ENCODE results near the gene C10orf105.
A peak's percentile ranks its signal among the peaks of the same experiment; 100 is the strongest.

The C10orf105 gene

DNA sequence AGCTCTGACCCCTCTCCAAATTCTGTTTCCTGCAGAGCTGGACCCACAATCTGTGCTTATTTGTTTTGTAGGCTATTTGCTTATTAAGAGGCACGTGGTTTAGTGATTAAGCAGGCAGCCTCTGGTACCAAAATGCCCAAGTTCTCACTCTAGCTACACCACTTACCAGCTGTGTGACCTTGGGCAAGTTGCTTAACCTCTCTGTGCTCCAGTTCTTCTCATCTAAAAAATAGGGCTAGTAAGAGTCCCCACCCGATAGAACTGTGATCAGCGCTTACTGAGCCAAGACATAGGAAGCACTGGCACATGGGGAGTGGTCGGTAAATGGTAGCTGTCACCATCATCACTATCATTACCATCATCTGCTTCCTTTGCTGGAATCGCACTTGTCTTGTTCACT lies 20.8 kb downstream of the C10orf105 start:
- no peak for FAIRE-seq
- DNase-seq (ENCODE audit: low spot score) = no peak

DNA sequence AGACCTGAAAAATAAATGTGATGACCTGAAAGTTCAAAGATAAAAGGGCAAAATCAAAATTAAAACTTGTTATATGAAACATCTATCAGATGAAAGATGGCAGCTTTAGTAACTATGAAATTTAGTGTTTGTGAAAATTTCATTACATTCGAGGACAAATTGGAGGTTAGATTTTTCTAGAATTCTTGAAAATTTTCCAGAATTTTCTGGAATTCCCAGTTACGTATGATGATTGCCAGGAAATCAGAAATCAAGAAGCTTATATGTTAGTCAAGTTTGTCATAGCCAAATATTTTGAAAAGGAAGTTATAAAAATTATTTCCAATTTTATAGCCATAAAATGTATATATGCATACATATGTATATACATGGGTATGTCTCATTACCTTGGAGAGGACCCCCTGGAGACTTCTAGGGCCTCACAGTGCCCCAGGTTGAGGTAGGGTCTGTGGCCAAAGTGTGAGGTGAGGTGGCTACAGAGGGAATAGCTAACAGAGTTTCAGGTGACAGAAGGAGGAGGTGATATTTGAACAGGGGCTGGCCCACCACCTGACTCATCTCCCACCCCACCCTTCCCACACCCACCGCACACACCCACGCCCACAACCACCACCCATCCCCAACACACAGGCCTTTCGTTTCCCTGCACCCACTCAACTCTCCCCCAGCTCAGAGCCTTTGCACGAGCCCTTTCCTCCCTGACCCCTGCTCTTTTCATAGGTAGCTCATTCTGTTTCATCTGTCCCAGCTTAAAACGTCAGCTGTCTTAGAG lies 21.5 kb downstream of the C10orf105 start:
- DNase-seq (ENCODE audit: low spot score) = no peak
- no peak for FAIRE-seq

DNA sequence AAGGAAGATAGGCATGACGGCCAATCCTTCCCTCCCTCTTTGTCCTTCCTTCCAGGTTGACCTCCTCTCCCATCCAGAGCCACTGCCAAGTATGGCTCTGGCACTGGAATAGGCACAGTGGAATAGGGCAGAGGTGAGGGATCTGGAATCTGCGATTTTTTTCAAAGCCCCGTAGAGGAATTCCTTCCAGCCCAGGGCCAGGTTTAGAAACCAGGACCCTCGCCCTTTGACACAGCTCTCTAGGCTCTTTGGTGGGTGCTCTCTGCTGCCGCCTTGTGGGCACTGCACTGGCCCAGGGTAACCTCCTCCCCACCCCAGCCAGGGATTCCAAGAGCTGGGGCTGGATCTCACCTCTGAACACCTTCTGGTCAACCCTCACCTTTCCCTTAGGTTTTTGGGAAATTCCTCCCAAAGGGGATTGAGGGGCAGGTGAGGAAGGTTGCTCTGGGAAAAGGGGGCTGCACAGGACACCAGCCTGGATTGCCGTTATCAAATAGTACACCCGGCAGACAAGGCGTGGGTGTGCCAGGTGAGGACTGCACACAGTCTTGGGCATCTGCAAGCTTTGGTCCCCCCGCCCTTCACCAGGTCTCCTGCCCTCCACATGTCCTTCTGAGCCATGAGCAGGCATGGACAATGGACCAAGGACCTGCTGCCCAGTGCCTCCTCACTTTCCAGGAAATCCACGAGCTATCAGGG lies 22.8 kb downstream of the C10orf105 start:
- FAIRE-seq (no peak), DNase-seq (ENCODE audit: low spot score) (peak; percentile 16)

DNA sequence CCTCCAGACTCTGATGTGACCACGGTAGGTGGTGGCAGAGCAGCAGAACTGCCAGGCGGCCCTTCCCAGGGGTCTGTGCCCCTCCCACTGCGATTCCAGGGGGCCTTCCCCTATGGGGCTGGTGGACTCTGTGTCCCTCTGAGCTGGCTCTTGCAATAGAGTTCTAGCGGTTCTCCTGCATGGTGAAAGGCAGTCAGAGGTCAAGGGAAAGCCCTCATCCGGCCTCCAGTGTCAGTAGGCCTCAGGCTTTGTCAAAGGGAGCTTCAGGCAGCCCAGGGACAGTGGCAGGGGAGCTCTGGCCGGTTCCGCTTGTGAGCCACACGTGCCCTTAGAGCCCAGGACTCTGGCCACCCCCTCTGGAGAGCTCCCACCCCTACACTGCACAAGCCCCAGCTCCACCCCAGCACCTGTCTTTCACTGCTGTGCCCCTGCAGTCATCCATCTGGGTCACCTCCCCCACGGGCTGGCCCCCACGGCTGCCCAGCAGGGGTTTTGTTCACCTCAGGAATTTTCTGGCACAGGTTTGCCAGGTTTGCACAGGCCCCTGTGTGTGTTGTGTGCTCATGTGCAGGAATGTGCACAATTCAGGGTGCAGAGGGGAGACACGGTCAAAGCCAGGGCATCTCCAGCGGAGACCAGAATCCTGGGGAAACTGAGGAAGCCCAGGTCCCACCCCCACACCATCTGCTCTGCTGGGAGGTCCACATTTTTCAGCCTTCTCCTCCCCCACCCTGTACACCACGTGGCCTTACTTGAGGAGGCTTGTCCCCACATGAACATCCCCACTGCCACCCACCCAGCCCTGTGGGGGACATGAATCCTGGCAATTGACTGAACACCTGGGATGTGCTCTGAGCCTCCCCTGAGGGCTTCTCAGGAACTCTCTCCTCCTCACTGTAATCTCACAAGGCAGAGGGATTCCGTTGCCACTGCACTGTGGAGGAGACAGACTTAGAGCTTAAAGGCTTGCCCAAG lies 23.8 kb downstream of the C10orf105 start:
- no peak for FAIRE-seq

DNA sequence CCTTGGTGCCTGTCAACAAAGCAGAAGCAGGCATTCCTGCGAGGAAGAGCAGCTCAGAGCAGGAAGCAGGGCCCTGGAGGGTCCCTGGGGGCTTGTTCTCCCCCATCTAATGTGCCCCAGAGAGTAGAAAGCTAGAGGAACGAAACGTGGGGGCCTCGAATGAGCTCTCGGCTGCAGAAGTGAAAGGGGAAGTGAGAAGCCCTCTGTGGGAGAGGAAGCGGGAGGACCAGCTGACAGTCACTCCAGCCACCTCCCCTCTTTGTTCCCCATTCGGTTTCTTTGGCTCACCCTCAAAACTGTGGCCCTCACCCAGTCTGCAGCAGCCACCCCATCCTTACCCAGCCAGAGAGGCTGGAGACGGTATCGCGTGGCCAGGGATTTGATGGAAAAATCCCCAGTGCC lies 25.0 kb downstream of the C10orf105 start:
- no peak for DNase-seq (ENCODE audit: low spot score)
- no peak for FAIRE-seq

More for the DNA sequence above, 23.8 kb downstream of the C10orf105 start:
- no peak for DNase-seq (ENCODE audit: low spot score)

DNA sequence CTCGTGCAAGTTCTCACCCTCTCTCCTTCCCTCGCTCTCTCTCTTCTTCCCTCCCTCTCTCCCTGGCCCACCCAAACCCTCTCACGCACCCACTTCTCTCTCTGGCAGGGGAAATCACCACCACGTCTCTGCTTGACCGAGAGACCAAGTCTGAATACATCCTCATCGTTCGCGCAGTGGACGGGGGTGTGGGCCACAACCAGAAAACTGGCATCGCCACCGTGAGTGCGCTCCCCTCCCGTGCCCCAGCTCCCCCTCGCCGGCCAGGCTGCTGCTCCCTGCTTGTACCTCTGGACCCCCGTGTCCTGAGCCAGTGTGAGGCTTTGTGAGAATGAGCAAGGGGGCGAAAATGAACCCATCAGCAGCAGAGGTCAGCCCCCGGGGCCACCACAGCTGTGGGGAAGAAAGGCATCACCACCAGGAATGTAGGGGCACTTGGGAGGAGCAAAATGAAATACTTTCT lies 25.5 kb downstream of the C10orf105 start:
- no peak for FAIRE-seq
- no peak for DNase-seq (ENCODE audit: low spot score)

DNA sequence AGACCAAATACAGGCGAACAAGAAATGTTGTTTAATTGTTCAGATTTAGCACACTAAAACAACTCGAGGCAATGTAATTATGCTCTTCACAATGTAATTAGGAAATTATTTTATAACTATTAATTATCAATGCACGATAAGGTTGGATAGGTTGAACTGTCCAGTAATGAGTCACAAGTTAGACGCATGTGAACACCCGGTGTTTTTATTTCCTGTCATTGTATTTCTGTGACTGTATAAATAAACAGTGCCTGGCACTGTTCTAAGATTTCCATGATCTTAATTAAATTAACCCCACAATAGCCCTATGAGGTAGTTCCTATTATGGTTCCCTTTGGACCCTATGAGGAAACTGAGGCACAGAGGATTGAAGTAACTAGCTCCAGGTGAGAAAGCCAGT lies 26.2 kb downstream of the C10orf105 start:
- no peak for FAIRE-seq
- no peak for DNase-seq (ENCODE audit: low spot score)

DNA sequence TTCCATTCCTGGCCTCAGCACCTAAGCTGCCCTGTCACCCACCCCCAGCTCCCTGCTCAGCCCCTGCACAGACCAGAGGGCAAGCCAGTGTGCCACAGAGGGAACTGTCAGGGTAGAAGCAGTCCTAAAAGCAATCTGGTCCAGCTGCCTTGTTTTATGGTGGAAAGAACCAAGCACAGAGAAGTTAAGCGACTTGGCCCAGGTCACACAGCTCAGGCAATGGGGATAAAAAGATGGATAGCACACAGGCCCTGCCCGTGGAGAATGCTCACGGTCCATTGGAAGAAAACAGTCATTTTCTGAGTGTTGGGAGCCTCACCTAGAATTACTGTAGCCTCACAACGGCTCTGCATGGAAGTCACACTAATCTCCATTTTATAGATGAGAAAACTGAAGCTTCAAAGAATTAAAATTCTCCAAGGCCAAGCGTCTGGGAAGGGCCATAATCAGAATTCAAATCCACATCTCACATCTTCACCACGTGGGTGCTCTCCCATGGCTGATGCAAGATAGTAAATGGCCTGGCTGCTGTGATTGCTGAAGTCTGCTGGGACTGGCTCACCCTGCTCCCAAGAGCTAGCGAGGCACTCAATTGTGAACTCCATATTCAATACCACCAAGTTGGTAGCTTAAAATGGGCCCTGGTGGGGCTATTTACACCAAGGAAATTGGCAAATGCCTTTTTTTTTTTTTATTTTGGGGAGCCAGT lies 26.8 kb downstream of the C10orf105 start:
- FAIRE-seq = no peak
- DNase-seq (ENCODE audit: low spot score) = no peak

DNA sequence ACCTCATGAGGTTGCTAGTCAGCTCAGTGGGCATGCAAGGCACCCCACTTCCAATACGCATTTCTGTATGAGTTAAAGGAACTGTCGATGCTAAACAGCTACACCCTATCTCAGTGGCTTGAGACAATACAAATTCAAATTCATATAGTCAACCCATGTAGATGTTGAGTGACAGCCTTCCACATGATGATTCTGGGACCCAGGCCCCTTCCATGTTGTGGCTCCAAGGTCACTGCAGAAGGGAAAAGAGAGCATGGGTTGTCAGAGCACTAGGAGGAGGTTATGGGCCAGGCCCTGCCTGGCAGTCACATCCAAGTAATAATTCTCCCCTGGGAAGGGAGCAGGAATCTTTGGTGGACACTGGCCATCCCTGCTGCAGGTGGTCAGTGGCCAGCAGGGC lies 28.2 kb downstream of the C10orf105 start:
- DNase-seq (ENCODE audit: low spot score) (no peak), FAIRE-seq (no peak)

DNA sequence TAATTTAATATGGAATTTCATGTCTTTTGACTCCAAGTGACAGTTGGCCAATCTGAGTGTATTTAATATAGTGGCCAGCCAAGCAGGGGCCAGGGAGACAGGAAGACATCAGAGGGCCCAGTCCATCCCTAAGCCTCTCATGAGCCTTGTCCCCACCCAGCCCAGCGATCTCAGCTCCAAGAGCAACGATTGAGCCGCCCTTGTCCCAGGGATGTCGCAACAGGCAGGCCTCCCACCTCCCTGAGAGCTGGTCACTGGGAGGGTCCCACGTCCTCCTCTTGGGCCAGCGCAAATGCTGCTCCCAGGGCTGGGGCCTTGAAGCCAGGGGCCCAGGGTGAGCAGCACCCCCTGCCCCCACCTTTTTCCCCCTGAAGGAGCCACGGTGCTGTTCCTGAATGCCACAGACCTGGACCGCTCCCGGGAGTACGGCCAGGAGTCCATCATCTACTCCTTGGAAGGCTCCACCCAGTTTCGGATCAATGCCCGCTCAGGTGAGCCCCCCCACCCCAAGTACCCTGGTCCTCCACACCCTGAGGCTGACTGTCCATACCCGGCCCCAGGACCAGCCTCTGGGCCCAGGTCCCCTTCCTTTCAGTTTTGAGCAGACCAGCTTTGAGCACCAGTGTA lies 29.4 kb downstream of the C10orf105 start:
- DNase-seq (ENCODE audit: low spot score) (no peak), FAIRE-seq (no peak)

DNA sequence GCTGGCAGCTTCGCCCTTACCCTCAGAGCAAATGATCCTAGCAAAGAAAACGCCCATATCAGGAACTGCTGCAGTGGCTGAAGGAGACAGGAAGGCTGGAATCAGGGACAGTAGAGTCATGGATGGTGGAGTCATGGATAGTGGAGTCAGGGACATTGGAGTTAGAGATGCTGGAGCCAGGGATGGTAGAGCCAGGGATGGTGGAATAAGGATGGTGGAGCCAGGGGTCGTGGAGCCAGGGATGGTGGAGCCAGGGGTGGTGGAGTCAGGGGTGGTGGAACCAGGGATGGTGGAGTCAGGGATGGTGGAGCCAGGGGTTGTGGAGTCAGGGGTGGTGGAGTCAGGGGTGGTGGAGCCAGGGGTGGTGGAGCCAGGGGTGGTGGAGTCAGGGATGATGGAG lies 31.3 kb downstream of the C10orf105 start:
- no peak for DNase-seq (ENCODE audit: low spot score)
- FAIRE-seq = no peak

DNA sequence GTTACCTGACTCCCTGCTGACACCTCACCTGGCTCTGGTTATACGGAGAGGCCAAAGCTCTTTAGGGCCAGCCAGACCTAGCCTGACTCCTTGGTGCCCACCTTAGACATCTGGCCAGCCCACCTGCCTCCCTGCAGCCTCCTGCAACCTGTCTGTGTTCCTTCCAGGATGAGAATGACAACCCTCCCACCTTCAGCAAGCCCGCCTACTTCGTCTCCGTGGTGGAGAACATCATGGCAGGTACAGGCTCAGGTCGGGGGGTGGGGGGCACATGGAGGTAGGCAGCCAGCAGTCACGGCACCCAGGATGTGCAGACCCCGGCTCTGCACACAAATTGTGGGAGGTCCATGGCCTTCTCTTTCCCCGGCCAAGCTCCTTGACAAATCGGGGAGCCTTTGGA lies 32.1 kb downstream of the C10orf105 start:
- FAIRE-seq = no peak
- no peak for DNase-seq (ENCODE audit: low spot score)

DNA sequence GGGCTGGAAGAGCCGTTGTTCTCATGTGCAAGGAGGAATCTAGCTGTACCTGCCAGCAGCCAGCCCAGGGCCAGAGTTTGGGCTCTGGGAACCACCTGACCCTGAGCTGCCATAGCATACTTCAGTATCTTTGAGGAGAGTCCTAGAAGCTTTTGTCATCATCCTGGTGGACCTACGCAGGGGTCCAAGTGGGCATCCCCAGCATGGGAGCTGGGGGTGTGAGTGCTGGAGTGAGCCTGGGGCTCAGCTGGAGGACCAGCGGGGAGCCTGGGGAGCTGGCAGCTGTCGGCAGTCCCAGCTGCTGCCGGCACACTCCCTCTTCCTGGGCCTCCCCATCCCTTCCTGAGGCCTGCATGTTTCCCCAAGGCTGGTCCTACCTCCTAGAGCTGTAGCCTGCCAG lies 32.5 kb downstream of the C10orf105 start:
- FAIRE-seq = no peak

DNA sequence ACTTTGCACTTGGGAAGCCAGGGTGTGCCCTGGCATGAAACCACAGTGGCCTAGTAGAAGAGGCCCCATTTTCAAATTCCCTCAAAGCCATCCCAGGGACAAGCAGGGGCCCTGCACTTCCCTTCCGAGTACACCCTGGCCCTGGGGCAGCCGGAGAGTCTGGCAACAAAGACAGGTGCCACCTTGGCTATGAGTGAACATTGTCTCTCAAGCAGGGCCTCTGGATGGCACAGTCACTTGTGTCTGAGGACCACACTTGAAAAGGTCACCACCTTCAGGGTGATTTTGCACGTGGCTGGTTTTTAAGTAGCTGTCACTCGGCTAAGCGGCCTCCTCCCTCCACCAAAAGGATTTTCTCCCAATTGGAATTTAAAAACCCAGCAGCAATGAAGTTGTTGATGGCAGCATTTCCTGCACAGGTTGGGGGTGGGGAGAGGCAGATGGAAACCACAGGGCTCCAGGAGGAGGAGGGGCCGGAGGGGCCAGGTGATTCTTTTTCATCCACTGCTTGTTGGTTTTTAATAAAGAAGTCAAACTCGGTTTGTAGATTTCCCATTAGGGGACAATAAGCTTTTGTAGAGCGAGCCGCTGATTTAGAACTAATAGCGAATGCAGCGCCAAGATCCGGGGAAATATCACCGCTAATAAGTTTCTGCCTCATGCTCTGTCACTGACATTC lies 33.9 kb downstream of the C10orf105 start:
- no peak for DNase-seq (ENCODE audit: low spot score)
- FAIRE-seq = no peak

More for the DNA sequence above, 32.5 kb downstream of the C10orf105 start:
- no peak for DNase-seq (ENCODE audit: low spot score)

DNA sequence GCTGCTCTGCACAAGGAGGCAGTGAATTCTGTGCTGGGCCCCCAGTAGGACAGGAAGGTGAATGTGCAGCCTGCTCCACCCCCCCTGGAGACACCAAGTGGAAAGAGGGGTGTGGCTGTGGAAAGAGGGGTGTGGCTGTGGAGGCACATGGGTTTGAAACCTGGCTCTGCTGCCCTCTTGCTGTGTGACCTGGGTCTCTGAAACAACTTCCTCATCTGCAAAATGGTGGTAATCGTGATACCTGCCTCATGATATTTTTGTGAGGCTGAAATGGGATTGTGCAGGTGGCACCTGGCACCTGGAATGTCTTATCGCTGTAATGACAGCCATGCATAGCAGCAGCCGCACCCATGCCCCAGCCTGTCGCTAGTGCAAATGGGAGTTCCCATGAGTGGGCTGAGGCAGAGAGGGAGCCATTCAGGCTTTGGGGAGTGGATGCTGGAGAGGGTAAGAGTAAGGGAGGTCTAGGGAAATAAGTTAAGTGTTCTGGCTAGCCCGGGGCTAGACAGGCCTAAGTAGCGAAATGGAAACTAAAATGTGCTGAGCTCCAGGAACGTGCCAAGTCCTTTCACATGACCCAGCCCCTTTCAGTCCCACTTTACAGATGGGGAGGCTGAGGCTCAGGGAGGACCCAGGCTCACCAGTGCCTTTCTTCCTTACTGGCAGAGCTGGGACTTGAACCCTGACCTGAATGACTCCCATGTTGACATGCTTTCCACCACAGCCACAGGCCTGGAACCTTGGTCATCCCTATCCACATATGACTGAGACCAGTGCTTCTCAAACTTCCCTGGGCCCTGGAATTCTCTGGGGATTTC lies 35.0 kb downstream of the C10orf105 start:
- FAIRE-seq (no peak), DNase-seq (ENCODE audit: low spot score) (no peak)

DNA sequence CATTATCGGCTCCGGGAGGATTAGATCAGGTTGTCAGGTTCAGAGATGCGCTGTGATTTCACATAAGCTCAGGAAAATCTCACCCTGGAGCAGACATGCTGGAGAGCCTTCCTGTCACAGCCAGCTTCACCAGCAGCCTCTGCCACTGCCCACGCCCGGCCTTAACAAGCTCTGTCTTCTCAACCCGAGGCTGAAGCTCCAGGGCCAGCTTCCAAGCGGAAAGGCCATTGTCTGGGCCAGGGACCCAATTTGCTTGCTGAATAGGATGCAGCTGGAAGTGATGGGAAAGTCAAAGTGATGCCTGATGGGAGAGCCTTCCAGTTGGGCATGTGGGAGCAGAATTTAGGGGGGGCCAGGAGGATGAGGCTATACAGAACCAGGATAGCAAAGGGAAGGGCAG lies 36.3 kb downstream of the C10orf105 start:
- DNase-seq (ENCODE audit: low spot score) (no peak), FAIRE-seq (no peak)

DNA sequence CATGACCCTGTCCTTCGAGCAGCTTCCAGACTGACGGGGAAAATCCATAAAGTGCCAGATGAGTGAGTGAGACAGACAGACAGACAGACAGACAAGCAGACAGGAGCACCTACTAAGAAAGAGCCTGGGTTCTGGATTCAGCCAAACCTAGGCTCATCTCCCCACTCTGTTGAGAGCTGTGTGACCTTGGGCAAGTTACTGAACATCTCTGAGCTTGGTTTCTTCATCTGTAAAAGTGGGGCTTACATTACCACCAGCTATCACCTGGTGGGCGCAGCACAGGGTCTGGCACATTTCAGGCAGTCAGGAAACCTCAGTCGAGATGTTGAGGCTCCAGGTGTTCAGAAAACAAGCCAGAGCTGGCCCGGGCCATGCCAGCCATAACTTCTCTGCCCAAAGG lies 37.6 kb downstream of the C10orf105 start:
- FAIRE-seq (no peak), DNase-seq (ENCODE audit: low spot score) (no peak)

DNA sequence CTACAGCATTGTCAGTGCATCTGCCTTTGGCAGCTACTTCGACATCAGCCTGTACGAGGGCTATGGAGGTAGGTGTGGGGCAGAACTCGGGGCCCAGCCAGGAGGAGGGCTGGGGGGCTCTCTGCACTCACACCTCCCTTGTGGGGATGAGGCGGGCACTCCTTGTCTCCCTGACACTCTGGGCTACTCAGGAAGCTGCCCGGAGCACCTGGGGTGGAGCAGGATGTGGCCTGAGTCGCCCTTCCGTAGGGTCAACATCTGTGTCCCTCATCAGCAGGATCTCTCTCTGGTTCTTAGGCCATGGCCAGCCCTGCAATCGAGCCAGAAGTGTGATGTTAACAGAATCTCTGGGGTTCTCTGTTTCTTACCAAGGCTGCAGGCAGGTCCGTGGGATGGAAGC lies 40.2 kb downstream of the C10orf105 start:
- DNase-seq (ENCODE audit: low spot score) (no peak), FAIRE-seq (no peak)
